OCI-LY1 (cell line): ENCODE measurements around the gene HDAC9.

ENCODE experiments used
- CTCF ChIP-seq: fragments of 200-600 bp; sonication (generic), shearing (Covaris generic); IDR thresholded peaks from 2 replicates; pipeline ENCODE4 v1.5.1; 2017; ENCODE audit warnings: mild to moderate bottlenecking, antibody characterized with exemption, low read length, moderate library complexity, mixed read lengths
- EZH2 ChIP-seq: fragments of 200-600 bp; sonication (generic), shearing (Covaris generic); IDR thresholded peaks from 2 replicates; pipeline ENCODE4 v1.8.0; 2017; ENCODE audit warnings: borderline replicate concordance, mixed run types, mild to moderate bottlenecking, antibody characterized with exemption, low read length, moderate library complexity, mixed read lengths

GRCh38 chr7:18828994-18829857 lies 333.7 kb downstream of the HDAC9 start:
- no peak for TF ChIP-seq CTCF
- TF ChIP-seq EZH2: no peak
